PC-3 (cell line): Measurements from ENCODE around the gene THEM4. TPM values are rescaled to one million over a fixed set of nuclear protein-coding genes. Genes with fewer than 3 reads are reported as not detected.
"Not testable (repeated sequence)": the region's sequence is repeated elsewhere in the genome, so short reads cannot be mapped to it uniquely, and the experiment has no call there.

Experiments used
- ATAC-seq: fragments of 200-7000 bp; cut with Tn5 transposase; 2 replicates; pipeline ENCODE4 v1.9.1; 2020; ENCODE audit warnings: mild to moderate bottlenecking, moderate library complexity
- BruUV-seq: library from RNA; stranded (reverse); fragments of 400-500 nt; replicated peaks from 2 replicates; lab custom pipeline; 2021; lab: Mats Ljungman, UMichigan
- CTCF ChIA-PET: fragments of 300-600 bp; sonication (Branson Sonifier 250); formaldehyde crosslinking; loops from one replicate; lab custom pipeline; 2022; ENCODE audit warnings: antibody characterized with exemption; lab: Charles Lee
- POLR2A ChIA-PET: fragments of 300-600 bp; sonication (Branson Sonifier 250); formaldehyde crosslinking; loops from one replicate; lab custom pipeline; 2022; ENCODE audit warnings: antibody characterized with exemption; ENCODE audit not compliant: unreplicated experiment; lab: Charles Lee
- DNase-seq: peaks from one replicate; pipeline ENCODE4 v3.0.0-alpha.2; 2015
- H2AFZ ChIP-seq: fragments of 300-600 bp; sonication (generic); 2 replicates; pipeline ENCODE4 v1.6.0; 2016; ENCODE audit warnings: antibody characterized with exemption, low read length
- H3F3A ChIP-seq: fragments of 300-600 bp; sonication (generic); one replicate; pipeline ENCODE4 v1.6.0; 2017; ENCODE audit warnings: antibody characterized with exemption, low read length, control low read depth, mild to moderate bottlenecking; ENCODE audit not compliant: unreplicated experiment
- H3K27ac ChIP-seq: fragments of 300-600 bp; sonication (generic); 2 replicates; pipeline ENCODE4 v1.5.1; 2016; ENCODE audit warnings: mild to moderate bottlenecking, low read length
- H3K27me3 ChIP-seq: fragments of 300-600 bp; sonication (generic); 2 replicates; pipeline ENCODE4 v1.6.1; 2016; ENCODE audit warnings: low read length, mixed read lengths
- H3K36me3 ChIP-seq: fragments of 300-600 bp; sonication (generic); 2 replicates; pipeline ENCODE4 v1.6.1; 2016; ENCODE audit warnings: low read depth, mixed run types, low read length, mixed read lengths
- H3K4me1 ChIP-seq: fragments of 300-600 bp; sonication (generic); 2 replicates; pipeline ENCODE4 v1.5.1; 2016; ENCODE audit warnings: low read length; ENCODE audit not compliant: insufficient read depth
- H3K4me2 ChIP-seq: fragments of 300-600 bp; sonication (generic); 2 replicates; pipeline ENCODE4 v1.6.0; 2016; ENCODE audit warnings: low read length
- H3K4me3 ChIP-seq: fragments of 300-600 bp; sonication (generic); 2 replicates; pipeline ENCODE4 v1.5.1; 2016; ENCODE audit warnings: mild to moderate bottlenecking, low read length, mixed read lengths
- H3K79me2 ChIP-seq: fragments of 300-600 bp; sonication (generic); 2 replicates; pipeline ENCODE4 v1.6.1; 2017; ENCODE audit warnings: low read length, mixed read lengths
- H3K9ac ChIP-seq: fragments of 300-600 bp; sonication (generic); 2 replicates; pipeline ENCODE4 v1.6.0; 2016; ENCODE audit warnings: mild to moderate bottlenecking, low read length
- H3K9me2 ChIP-seq: fragments of 300-600 bp; sonication (generic); replicated peaks from 2 replicates; pipeline ENCODE4 v1.6.1; 2016; ENCODE audit warnings: mixed run types, low read length, mixed read lengths
- H3K9me3 ChIP-seq: fragments of 300-600 bp; sonication (generic); 2 replicates; pipeline ENCODE4 v1.6.1; 2016; ENCODE audit warnings: low read length, mixed read lengths
- H4K20me1 ChIP-seq: fragments of 300-600 bp; sonication (generic); 2 replicates; pipeline ENCODE4 v1.6.1; 2016; ENCODE audit warnings: low read length, mixed read lengths
- CTCF ChIP-seq: fragments of 300-600 bp; sonication (generic); conservative IDR thresholded peaks from 2 replicates; pipeline ENCODE4 v1.5.1; 2017; ENCODE audit warnings: antibody characterized with exemption, low read depth, mild to moderate bottlenecking, low read length
- EZH2 ChIP-seq: fragments of 300-600 bp; sonication (generic); IDR thresholded peaks from one replicate; pipeline ENCODE4 v1.6.1; 2017; ENCODE audit warnings: antibody characterized with exemption, mild to moderate bottlenecking, low read length; ENCODE audit not compliant: unreplicated experiment
- EZH2phosphoT487 ChIP-seq: fragments of 300-600 bp; sonication (generic); IDR thresholded peaks from 2 replicates; pipeline ENCODE4 v1.6.1; 2018; ENCODE audit warnings: mild to moderate bottlenecking, antibody characterized with exemption, low read length, borderline replicate concordance
- intact Hi-C: fragments of 100-400 bp; cut with micrococcal nuclease; formaldehyde crosslinking; loops from 2 replicates; pipeline ENCODE4 v1.9.0; 2023
- total RNA-seq: library from RNA; depleted of rRNA; stranded (reverse); fragments of >200 nt; gene quantifications from 2 replicates; pipeline ENCODE4 v1.2.3, GENCODE V29; 2014

The THEM4 gene
- total RNA-seq, 1 experiment from 2014 or later, result 18.1 TPM

- H3K9ac ChIP-seq, result no peak overlapping the region
- no peak for DNase-seq
- H3K27ac ChIP-seq, result no peak overlapping the region
- no peaks in the 10 kb centered on the region for H3K9me2 ChIP-seq
- ChIA-PET POLR2A (interaction anchor here (0.6 kb wide), 1 partner anchor 68 kb away, joined by 4 read pairs; no protein-coding TSS in a partner anchor), CTCF (no interaction called here)
- H4K20me1 ChIP-seq, result no peaks in the 10 kb centered on the region
- TF ChIP-seq CTCF, result no peak
- no peak for TF ChIP-seq EZH2
- TF ChIP-seq EZH2phosphoT487, result no peak
- no TSS peak for BruUV-seq
- peaks cover 22% of the 10 kb centered on the region for H3K36me3 ChIP-seq
- no peaks in the 10 kb centered on the region for H3F3A ChIP-seq
- no peak overlapping the region for H3K4me2 ChIP-seq
- H3K27me3 ChIP-seq, result no peaks in the 10 kb centered on the region
- no peaks in the 10 kb centered on the region; the same call in 1 of the 2 replicates for H3K4me1 ChIP-seq
- H3K9me3 ChIP-seq, result peaks cover 15% of the 10 kb centered on the region
- no peak overlapping the region for H2AFZ ChIP-seq
- no peak for ATAC-seq
- H3K79me2 ChIP-seq, result peaks cover 39% of the 10 kb centered on the region
- intact Hi-C loops, result no loop called here
- H3K4me3 ChIP-seq, result no peak overlapping the region
These were observed 6.5 kb downstream of the THEM4 start for GRCh38 chr1:151902858-151903257.

GRCh38 chr1:151900804-151901203 lies 8.5 kb downstream of the THEM4 start:
- POLR2A ChIA-PET, H3K9me3 ChIP-seq, H3K9me2 ChIP-seq, H3K27me3 ChIP-seq, ATAC-seq, H4K20me1 ChIP-seq, H3K9ac ChIP-seq, H2AFZ ChIP-seq, H3K4me2 ChIP-seq, DNase-seq, BruUV-seq, CTCF ChIA-PET, intact Hi-C loops, H3K27ac ChIP-seq, H3F3A ChIP-seq, H3K4me1 ChIP-seq, H3K4me3 ChIP-seq: not testable (repeated sequence)
- peaks cover 36% of the 10 kb centered on the region for H3K79me2 ChIP-seq
- peaks cover 14% of the 10 kb centered on the region; the same call in 1 of the 2 replicates for H3K36me3 ChIP-seq

GRCh38 chr1:151898519-151898991 lies 10.8 kb downstream of the THEM4 start:
- H4K20me1 ChIP-seq, result no peaks in the 10 kb centered on the region
- intact Hi-C loops, result no loop called here
- CTCF ChIA-PET, result no interaction called here
- H3K27me3 ChIP-seq, result no peaks in the 10 kb centered on the region
- H3K9ac ChIP-seq, result no peak overlapping the region
- DNase-seq (no peak), ATAC-seq (no peak)
- H3K4me2 ChIP-seq, result no peak overlapping the region
- H3K27ac ChIP-seq, result no peak overlapping the region
- H3K9me3 ChIP-seq, result peaks cover 7% of the 10 kb centered on the region; the same call in 1 of the 2 replicates
- H3K36me3 ChIP-seq, result peaks cover 12% of the 10 kb centered on the region
- H3K9me2 ChIP-seq, result no peaks in the 10 kb centered on the region
- BruUV-seq, result no TSS peak
- peaks cover 34% of the 10 kb centered on the region for H3K79me2 ChIP-seq
- no peaks in the 10 kb centered on the region for H3F3A ChIP-seq
- POLR2A ChIA-PET, result no interaction called here
- TF ChIP-seq CTCF, result no peak
- no peak for TF ChIP-seq EZH2phosphoT487
- TF ChIP-seq EZH2, result no peak
- H3K4me3 ChIP-seq, result no peak overlapping the region
- H2AFZ ChIP-seq, result no peak overlapping the region
- H3K4me1 ChIP-seq, result no peaks in the 10 kb centered on the region; the same call in 1 of the 2 replicates
